AG04450 (cell line): ENCODE measurements around the gene OR2A2. TPM values are rescaled to one million over a fixed set of nuclear protein-coding genes. Genes with fewer than 3 reads are reported as not detected.

Source experiments
- CTCF ChIA-PET: fragments of 300-600, 350-600 bp; formaldehyde crosslinking; extraction: SDS; loops from one replicate; lab custom pipeline; 2022; ENCODE audit warnings: antibody characterized with exemption, inconsistent platforms; lab: Charles Lee
- POLR2A ChIA-PET: fragments of 350-600 bp; formaldehyde crosslinking; extraction: SDS; loops from one replicate; lab custom pipeline; 2021; ENCODE audit warnings: antibody characterized with exemption, inconsistent platforms; lab: Yijun Ruan, JAX
- DNase-seq: peaks from one replicate; pipeline ENCODE4 v3.0.0-alpha.2; 2011; ENCODE audit warnings: low read depth, low spot score
- H3K27ac ChIP-seq: one replicate; pipeline ENCODE4 v1.5.1; 2012; ENCODE audit warnings: low read depth, low read length, control low read depth
- H3K27me3 ChIP-seq: one replicate; pipeline ENCODE4 v1.6.0; 2012; ENCODE audit warnings: low read length; ENCODE audit not compliant: control insufficient read depth, insufficient read depth
- H3K4me3 ChIP-seq: 2 replicates; pipeline ENCODE4 v1.5.1; 2011; ENCODE audit warnings: mild to moderate bottlenecking, low read depth, low read length, control low read depth
- H3K9me3 ChIP-seq: 2 replicates; pipeline ENCODE4 v1.5.1; 2012; ENCODE audit warnings: low read length; ENCODE audit not compliant: control insufficient read depth, insufficient read depth
- polyA minus RNA-seq: library from RNA; depleted of rRNA, polyadenylated mRNA; stranded (reverse); fragments of >200 nt; gene quantifications from 2 replicates; pipeline ENCODE4 v1.2.3, GENCODE V29; 2011; rRNA and poly(A)+ RNA removed
- polyA plus RNA-seq: library from polyadenylated mRNA; depleted of rRNA; stranded (reverse); fragments of >200 nt; gene quantifications from 2 replicates; pipeline ENCODE4 v1.2.3, GENCODE V29; 2011; rRNA removed
- TF ChIP-seq, protein P1 (sequence below): IDR thresholded peaks from 2 replicates; pipeline ENCODE4 v1.5.1; 2011; ENCODE audit warnings: low read depth, low read length, control low read depth, inconsistent platforms

OR2A2 gene
- polyA plus RNA-seq (not detected in 2 replicates), polyA minus RNA-seq (not detected in 2 replicates)

GRCh38 chr7:144109283-144109682 is at the start of gene OR2A2:
Gene OR2A2, plus strand, starts transcription at chr7:144109583. Its CDS starts 0 bp downstream, at chr7:144109583.
- ChIA-PET CTCF (interaction anchor here (0.7 to 1.7 kb wide), 2 partner anchors 19 to 68 kb away, joined by 3 to 4 read pairs; no protein-coding TSS in a partner anchor), POLR2A (no interaction called here)
- no peaks in the 10 kb centered on the region for H3K9me3 ChIP-seq
- no peak within 1 kb of the TSS for H3K4me3 ChIP-seq
- TF ChIP-seq, protein P1, sequence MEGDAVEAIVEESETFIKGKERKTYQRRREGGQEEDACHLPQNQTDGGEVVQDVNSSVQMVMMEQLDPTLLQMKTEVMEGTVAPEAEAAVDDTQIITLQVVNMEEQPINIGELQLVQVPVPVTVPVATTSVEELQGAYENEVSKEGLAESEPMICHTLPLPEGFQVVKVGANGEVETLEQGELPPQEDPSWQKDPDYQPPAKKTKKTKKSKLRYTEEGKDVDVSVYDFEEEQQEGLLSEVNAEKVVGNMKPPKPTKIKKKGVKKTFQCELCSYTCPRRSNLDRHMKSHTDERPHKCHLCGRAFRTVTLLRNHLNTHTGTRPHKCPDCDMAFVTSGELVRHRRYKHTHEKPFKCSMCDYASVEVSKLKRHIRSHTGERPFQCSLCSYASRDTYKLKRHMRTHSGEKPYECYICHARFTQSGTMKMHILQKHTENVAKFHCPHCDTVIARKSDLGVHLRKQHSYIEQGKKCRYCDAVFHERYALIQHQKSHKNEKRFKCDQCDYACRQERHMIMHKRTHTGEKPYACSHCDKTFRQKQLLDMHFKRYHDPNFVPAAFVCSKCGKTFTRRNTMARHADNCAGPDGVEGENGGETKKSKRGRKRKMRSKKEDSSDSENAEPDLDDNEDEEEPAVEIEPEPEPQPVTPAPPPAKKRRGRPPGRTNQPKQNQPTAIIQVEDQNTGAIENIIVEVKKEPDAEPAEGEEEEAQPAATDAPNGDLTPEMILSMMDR = no peak
- DNase-seq = no peak
- H3K27ac ChIP-seq = no peak within 1 kb of the TSS
- no peaks in the 10 kb centered on the region for H3K27me3 ChIP-seq

- DNase-seq = no peak
- ChIA-PET CTCF (no interaction called here), POLR2A (no interaction called here)
- Histone ChIP-seq H3K27ac (no peak overlapping the region), H3K4me3 (no peak overlapping the region), H3K9me3 (no peaks in the 10 kb centered on the region), H3K27me3 (no peaks in the 10 kb centered on the region)
- TF ChIP-seq, protein P1 = no peak
Measured at GRCh38 chr7:144063710-144064109, 45.7 kb upstream of the OR2A2 start.

DNA sequence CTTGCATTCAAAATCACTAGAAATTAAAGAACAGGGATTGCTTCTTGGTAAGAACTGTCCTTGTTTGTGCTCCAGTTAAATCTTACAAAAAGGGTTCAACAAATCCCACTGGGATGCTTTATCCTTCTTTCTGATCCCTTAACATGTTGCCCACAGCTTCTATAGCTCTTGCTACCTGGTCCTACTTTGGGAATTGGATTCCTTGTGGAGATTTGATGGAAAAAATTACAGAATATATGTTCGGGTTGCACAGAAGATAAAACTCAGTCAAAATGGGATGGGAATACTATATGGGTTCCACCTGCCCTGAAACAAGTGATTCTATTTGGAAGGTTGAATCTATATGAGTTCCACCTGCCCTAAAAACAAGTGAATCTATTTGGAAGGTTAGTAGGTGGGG is 39.9 kb upstream of the OR2A2 start, which contains the start of gene OR2A25:
OR2A25 (plus strand) TSS at position 301 of the 400 bp plus-strand sequence. CDS start 4,409 bp downstream, outside the sequence.
- Histone ChIP-seq H3K27ac (no peak within 1 kb of the TSS), H3K27me3 (no peaks in the 10 kb centered on the region), H3K9me3 (no peaks in the 10 kb centered on the region), H3K4me3 (no peak within 1 kb of the TSS)
- ChIA-PET CTCF (no interaction called here), POLR2A (no interaction called here)
- DNase-seq = no peak
- TF ChIP-seq, protein P1 = no peak

DNA sequence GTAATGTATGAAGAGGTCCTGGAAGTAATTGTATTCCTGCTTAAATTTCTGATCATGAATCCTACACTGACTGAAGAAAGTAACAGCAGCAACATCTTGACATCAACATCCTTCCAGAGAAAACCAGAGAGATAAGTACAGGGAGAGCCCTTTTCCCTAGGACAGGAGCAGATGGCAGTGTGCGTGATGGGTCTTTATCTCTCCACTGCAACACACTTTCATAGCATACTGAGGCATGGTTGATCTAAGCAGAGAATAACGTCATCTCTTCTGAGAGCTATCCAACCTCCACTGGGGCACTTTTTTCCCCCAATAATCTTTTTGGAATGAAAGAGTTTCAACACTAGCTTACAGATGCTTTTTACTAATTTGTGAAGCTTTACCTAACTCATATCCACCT is 39.4 kb upstream of the OR2A2 start:
- POLR2A ChIA-PET = no interaction called here
- TF ChIP-seq, protein P1 = no peak
- DNase-seq = no peak
- H3K27ac ChIP-seq = no peak overlapping the region
- H3K4me3 ChIP-seq = no peak overlapping the region
- H3K27me3 ChIP-seq = no peaks in the 10 kb centered on the region
- H3K9me3 ChIP-seq = no peaks in the 10 kb centered on the region
- CTCF ChIA-PET = no interaction called here

GRCh38 chr7:144074374-144074773 is 35.0 kb upstream of the OR2A2 start:
- H3K9me3 ChIP-seq = no peaks in the 10 kb centered on the region
- TF ChIP-seq, protein P1 = 0 out of 2 replicates have a peak, but pooled peaks have one; percentile 8
- H3K4me3 ChIP-seq = no peak overlapping the region
- no peak for DNase-seq
- H3K27ac ChIP-seq = no peak overlapping the region
- POLR2A ChIA-PET = no interaction called here
- no peaks in the 10 kb centered on the region for H3K27me3 ChIP-seq
- CTCF ChIA-PET = interaction anchor here (0.5 kb wide), 1 partner anchor 695 kb away, joined by 4 read pairs; no protein-coding TSS in a partner anchor
